Muscle of leg (tissue), 11 donors: ENCODE data around the gene SHF. TPM values are rescaled to one million over a fixed set of nuclear protein-coding genes. Genes with fewer than 3 reads are reported as not detected.
A peak's percentile ranks its signal among the peaks of the same experiment; 100 is the strongest.
"Not testable (repeated sequence)": the region's sequence is repeated elsewhere in the genome, so short reads cannot be mapped to it uniquely, and the experiment has no call there.

Source experiments
- DNase-seq: peaks from one replicate; pipeline ENCODE4 v3.0.0; 2013
- H3K27ac ChIP-seq: one replicate; pipeline ENCODE4 v1.5.1; 2013; ENCODE audit warnings: mild to moderate bottlenecking, low read length, control low read depth
- H3K27me3 ChIP-seq: one replicate; pipeline ENCODE4 v1.6.1; 2013; ENCODE audit warnings: low read length; ENCODE audit not compliant: control insufficient read depth, insufficient read depth
- H3K36me3 ChIP-seq: one replicate; pipeline ENCODE4 v1.6.1; 2013; ENCODE audit warnings: low read length; ENCODE audit not compliant: control insufficient read depth, insufficient read depth
- H3K4me1 ChIP-seq: one replicate; pipeline ENCODE4 v1.6.1; 2013; ENCODE audit warnings: low read length; ENCODE audit not compliant: control insufficient read depth, insufficient read depth
- H3K4me3 ChIP-seq: one replicate; pipeline ENCODE4 v1.5.1; 2013; ENCODE audit warnings: low read length, control low read depth
- H3K9me3 ChIP-seq: replicated peaks from 2 replicates; pipeline ENCODE4 v1.6.1; 2013; ENCODE audit warnings: low read depth, low read length; ENCODE audit not compliant: control insufficient read depth
- WGBS: methylation state at CpG from one replicate; pipeline ENCODE4 v1.1.5; 2013; ENCODE audit warnings: missing lambda C conversion rate; ENCODE audit not compliant: insufficient coverage; 5-methylcytosine and 5-hydroxymethylcytosine counted together
- polyA plus RNA-seq, 8 donors: library from polyadenylated mRNA; unstranded; fragments of 120-200 nt; gene quantifications; one replicate each; pipeline versions ENCODE4 v1.2.1 to v1.2.3, GENCODE V29; 2013; ENCODE audit warnings: inconsistent platforms in 1 of 8, low replicate concordance in 1 of 8; ENCODE audit not compliant: insufficient read length in 8 of 8, insufficient read depth in 1 of 8
- total RNA-seq: library from RNA; stranded (reverse); fragments of 120-200 nt; gene quantifications from one replicate; pipeline ENCODE4 v1.2.4, GENCODE V29; 2013

SHF gene
- total and polyA plus RNA-seq, 9 donors, result 7.8 to 13.3 (median 9.3) TPM

DNA sequence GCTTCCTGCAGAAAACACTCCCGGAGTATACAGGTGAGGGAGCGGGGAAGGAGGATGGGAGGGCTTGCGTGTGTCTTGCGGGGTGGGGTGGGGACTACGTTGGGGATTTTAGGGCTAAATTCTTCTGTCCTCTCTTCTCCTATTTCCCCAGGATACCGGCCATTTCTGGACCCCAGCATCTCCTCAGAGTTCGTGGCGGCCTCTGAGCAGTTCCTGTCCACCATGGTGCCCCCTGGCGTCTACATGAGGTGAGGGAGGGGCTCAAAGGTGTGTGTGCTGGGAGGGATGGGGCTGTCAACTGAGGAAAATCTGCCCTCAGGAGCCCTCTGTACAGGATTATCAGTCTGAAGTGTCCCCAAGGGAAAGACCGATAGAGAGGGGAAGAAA is 51.4 kb downstream of the SHF start:
- H3K4me3 ChIP-seq, result no peak overlapping the region
- no peaks in the 10 kb centered on the region for H3K9me3 ChIP-seq
- DNase-seq, result no peak
- no peaks in the 10 kb centered on the region for H3K36me3 ChIP-seq
- WGBS, result no CpG with 5 or more reads among the region's 10 CpGs
- peaks cover 56% of the 10 kb centered on the region for H3K27me3 ChIP-seq
- H3K27ac ChIP-seq, result no peak overlapping the region
- no peaks in the 10 kb centered on the region for H3K4me1 ChIP-seq

- H3K27me3 ChIP-seq, result peaks cover 61% of the 10 kb centered on the region
- not testable (repeated sequence) for H3K27ac ChIP-seq, H3K4me3 ChIP-seq, H3K9me3 ChIP-seq, H3K36me3 ChIP-seq, DNase-seq, H3K4me1 ChIP-seq
- WGBS, result no CpG with 5 or more reads among the region's 37 CpGs
These were observed 51.9 kb downstream of the SHF start for GRCh38 chr15:45135705-45136377.

DNA sequence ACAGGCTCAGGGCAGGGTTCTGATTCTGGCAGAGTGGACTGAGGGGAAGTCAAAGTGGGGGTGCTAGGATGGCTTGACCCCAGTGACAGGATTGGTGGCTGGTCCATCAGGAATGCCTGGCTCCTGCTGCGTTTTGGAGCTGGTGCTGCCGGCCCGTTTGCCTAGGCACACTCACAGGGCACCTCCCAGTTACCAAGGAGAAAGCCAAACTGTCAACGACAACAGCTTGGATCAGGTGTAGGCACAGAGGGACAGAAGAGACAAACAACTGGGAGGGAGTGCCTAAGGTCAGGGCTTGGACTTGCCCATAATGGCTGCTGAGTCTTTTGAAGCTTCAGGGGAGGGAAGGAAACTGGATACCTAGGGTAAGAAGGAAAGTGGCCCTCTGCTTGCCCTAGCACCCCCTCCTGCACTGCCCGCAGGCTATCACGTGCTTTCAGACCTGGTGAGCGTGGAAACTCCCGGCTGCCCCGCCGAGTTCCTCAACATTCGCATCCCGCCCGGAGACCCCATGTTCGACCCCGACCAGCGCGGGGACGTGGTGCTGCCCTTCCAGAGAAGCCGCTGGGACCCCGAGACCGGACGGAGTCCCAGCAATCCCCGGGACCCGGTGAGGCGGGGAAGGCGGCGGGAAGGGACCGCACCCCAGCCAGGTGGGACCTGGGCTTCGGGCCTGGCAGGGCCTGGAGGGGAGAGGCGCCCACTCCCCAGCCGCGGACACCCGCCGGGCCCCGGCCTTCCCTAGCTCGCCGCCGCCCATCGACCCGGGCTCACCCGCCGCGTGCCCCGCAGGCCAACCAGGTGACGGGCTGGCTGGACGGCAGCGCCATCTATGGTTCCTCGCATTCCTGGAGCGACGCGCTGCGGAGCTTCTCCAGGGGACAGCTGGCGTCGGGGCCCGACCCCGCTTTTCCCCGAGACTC is 52.8 kb downstream of the SHF start:
- H3K27ac ChIP-seq, result no peak overlapping the region
- peaks cover 70% of the 10 kb centered on the region for H3K27me3 ChIP-seq
- H3K4me3 ChIP-seq, result no peak overlapping the region
- H3K9me3 ChIP-seq, result no peaks in the 10 kb centered on the region
- 3% methylated on average over 46 of the region's 57 CpGs for WGBS
- no peak for DNase-seq
- no peaks in the 10 kb centered on the region for H3K36me3 ChIP-seq
- H3K4me1 ChIP-seq, result no peaks in the 10 kb centered on the region

- no peak overlapping the region for H3K4me3 ChIP-seq
- DNase-seq, result no peak
- peaks cover 6% of the 10 kb centered on the region for H3K4me1 ChIP-seq
- no peaks in the 10 kb centered on the region for H3K36me3 ChIP-seq
- no peak overlapping the region for H3K27ac ChIP-seq
- H3K27me3 ChIP-seq, result peaks cover 79% of the 10 kb centered on the region
- 73% methylated on average over 6 of the region's 7 CpGs for WGBS
- no peaks in the 10 kb centered on the region for H3K9me3 ChIP-seq
These were observed 53.7 kb downstream of the SHF start for GRCh38 chr15:45134046-45134445.

GRCh38 chr15:45133561-45133920 is 54.2 kb downstream of the SHF start:
- H3K27ac ChIP-seq, result no peak overlapping the region
- no peaks in the 10 kb centered on the region for H3K9me3 ChIP-seq
- peaks cover 84% of the 10 kb centered on the region for H3K27me3 ChIP-seq
- no peak overlapping the region for H3K4me3 ChIP-seq
- no peaks in the 10 kb centered on the region for H3K36me3 ChIP-seq
- WGBS, result 43% methylated on average over 3 of the region's 5 CpGs
- H3K4me1 ChIP-seq, result peaks cover 8% of the 10 kb centered on the region
- DNase-seq, result no peak

- DNase-seq, result no peak
- Histone ChIP-seq H3K27me3 (peaks cover 86% of the 10 kb centered on the region), H3K4me3 (no peak overlapping the region), H3K36me3 (no peaks in the 10 kb centered on the region), H3K4me1 (peaks cover 8% of the 10 kb centered on the region), H3K9me3 (no peaks in the 10 kb centered on the region), H3K27ac (no peak overlapping the region)
- no CpG with 5 or more reads among the region's 3 CpGs for WGBS
These were observed 54.8 kb downstream of the SHF start for GRCh38 chr15:45132844-45133560.

GRCh38 chr15:45131510-45131909 is 56.3 kb downstream of the SHF start:
- Histone ChIP-seq H3K4me3 (no peak overlapping the region), H3K27ac (no peak overlapping the region), H3K27me3 (peaks cover 80% of the 10 kb centered on the region), H3K4me1 (peaks cover 8% of the 10 kb centered on the region), H3K9me3 (no peaks in the 10 kb centered on the region), H3K36me3 (no peaks in the 10 kb centered on the region)
- no peak for DNase-seq
- 89% methylated on average over 3 of the region's 3 CpGs for WGBS

DNA sequence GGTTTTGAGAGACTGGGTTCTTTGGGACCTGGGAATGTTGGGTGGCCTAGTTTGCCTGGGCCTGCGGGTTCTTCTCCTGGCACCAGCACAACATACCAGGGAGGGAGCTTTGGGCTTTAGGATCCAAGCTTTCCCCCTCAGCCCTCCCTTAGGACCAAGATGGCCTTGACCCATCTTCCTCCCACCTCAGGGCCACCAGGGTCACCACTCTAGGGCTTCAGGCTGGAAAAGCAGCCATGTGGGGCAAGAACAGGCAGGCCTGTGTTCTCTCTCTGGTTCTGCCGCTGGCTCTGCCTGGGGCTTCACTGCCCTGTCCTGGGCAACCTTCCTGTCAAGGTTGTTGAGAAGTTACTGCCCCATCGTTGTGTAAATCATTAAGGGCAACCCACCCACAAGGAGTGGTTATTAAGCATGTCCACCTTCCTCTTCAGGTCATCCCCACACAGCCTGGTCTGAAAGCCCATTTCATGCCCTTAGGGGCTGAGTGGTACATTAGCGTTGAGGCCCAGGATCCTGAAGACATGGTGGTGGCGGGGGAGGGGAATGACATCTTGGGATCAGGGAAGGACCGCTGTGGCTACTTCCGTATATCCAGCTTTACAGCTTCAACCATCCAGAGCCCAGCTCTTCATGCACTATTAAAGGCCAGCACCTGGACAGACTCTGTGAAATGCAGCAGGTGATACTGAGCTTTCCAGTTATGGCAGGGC is 57.3 kb downstream of the SHF start:
- no peaks in the 10 kb centered on the region for H3K9me3 ChIP-seq
- WGBS, result 80% methylated on average over 2 of the region's 7 CpGs
- DNase-seq, result no peak
- H3K4me3 ChIP-seq, result no peak overlapping the region
- no peaks in the 10 kb centered on the region for H3K36me3 ChIP-seq
- no peak overlapping the region for H3K27ac ChIP-seq
- H3K27me3 ChIP-seq, result peaks cover 78% of the 10 kb centered on the region
- peaks cover 8% of the 10 kb centered on the region for H3K4me1 ChIP-seq

GRCh38 chr15:45129651-45130129 is 58.1 kb downstream of the SHF start, which contains the start of the genes DUOX1 and DUOXA1:
Gene DUOX1 (plus strand): TSS chr15:45129994. CDS start chr15:45131967, 1,973 bp downstream.
Gene DUOXA1 (minus strand): TSS chr15:45129879. CDS start chr15:45123014, 6,865 bp downstream.
- DNase-seq, result no peak
- Histone ChIP-seq H3K27ac (no peak within 1 kb of the TSS), H3K27me3 (peaks cover 73% of the 10 kb centered on the region), H3K36me3 (no peaks in the 10 kb centered on the region), H3K9me3 (no peaks in the 10 kb centered on the region), H3K4me3 (peak within 1 kb of the TSS; percentile 17), H3K4me1 (peaks cover 8% of the 10 kb centered on the region)
- under 1% methylated on average over 39 of the region's 46 CpGs for WGBS
